Suprapubic skin (tissue), 4 donors: ENCODE data around the gene ZEB2. TPM values are rescaled to one million over a fixed set of nuclear protein-coding genes. Genes with fewer than 3 reads are reported as not detected.

Source experiments
- DNase-seq, 2 donors: peaks; one replicate each; pipeline ENCODE4 v3.0.0-alpha.2; 2019; ENCODE audit warnings: low spot score in 2 of 2
- H3K27ac ChIP-seq: fragments of 200-600 bp; sonication (generic); one replicate; pipeline ENCODE4 v1.5.1; 2019
- H3K27me3 ChIP-seq: fragments of 200-600 bp; sonication (generic); one replicate; pipeline ENCODE4 v1.5.1; 2019
- H3K36me3 ChIP-seq: fragments of 200-600 bp; sonication (generic); one replicate; pipeline ENCODE4 v1.5.1; 2019
- H3K4me1 ChIP-seq: fragments of 200-600 bp; sonication (generic); one replicate; pipeline ENCODE4 v1.5.1; 2019
- H3K4me3 ChIP-seq: fragments of 200-600 bp; sonication (generic); one replicate; pipeline ENCODE4 v1.5.1; 2019; ENCODE audit warnings: mild to moderate bottlenecking
- H3K9me3 ChIP-seq: fragments of 200-600 bp; sonication (generic); one replicate; pipeline ENCODE4 v1.5.1; 2019
- EP300 ChIP-seq: sonication (generic); formaldehyde crosslinking; IDR thresholded peaks from one replicate; pipeline ENCODE4 v1.6.1; 2017; ENCODE audit warnings: antibody characterized with exemption
- POLR2A ChIP-seq, 2 donors: fragments of 450-650 bp; IDR thresholded peaks; one replicate each; pipeline ENCODE4 v1.6.1; 2017; ENCODE audit warnings: antibody characterized with exemption in 2 of 2, mild to moderate bottlenecking in 2 of 2, moderate library complexity in 2 of 2
- POLR2AphosphoS5 ChIP-seq, 3 donors: sonication (generic); formaldehyde crosslinking; IDR thresholded peaks; one replicate each; pipeline ENCODE4 v1.6.1; 2017; ENCODE audit warnings: antibody characterized with exemption in 3 of 3
- WGBS: methylation state at CpG from one replicate; pipeline ENCODE4 v1.1.5; 2018; 5-methylcytosine and 5-hydroxymethylcytosine counted together
- total RNA-seq, 4 donors: library from RNA; depleted of rRNA; stranded (reverse); fragments of >200 nt; gene quantifications; one replicate each; pipeline ENCODE4 v1.1.0, GENCODE V29; 2016
- TF ChIP-seq, protein P1 (sequence below), 2 donors: fragments of 200-600 bp in 1 of 2; fragments of 450-650 bp in 1 of 2; sonication (generic) in 1 of 2; IDR thresholded peaks; one replicate each; pipeline ENCODE4 v1.5.1; 2016 to 2019; ENCODE audit warnings: antibody characterized with exemption in 2 of 2, mild to moderate bottlenecking in 1 of 2, moderate library complexity in 1 of 2

The ZEB2 gene
- total RNA-seq, 4 donors from 2014 or later, result 16.3 to 43.7 (median 34.5) TPM

DNA sequence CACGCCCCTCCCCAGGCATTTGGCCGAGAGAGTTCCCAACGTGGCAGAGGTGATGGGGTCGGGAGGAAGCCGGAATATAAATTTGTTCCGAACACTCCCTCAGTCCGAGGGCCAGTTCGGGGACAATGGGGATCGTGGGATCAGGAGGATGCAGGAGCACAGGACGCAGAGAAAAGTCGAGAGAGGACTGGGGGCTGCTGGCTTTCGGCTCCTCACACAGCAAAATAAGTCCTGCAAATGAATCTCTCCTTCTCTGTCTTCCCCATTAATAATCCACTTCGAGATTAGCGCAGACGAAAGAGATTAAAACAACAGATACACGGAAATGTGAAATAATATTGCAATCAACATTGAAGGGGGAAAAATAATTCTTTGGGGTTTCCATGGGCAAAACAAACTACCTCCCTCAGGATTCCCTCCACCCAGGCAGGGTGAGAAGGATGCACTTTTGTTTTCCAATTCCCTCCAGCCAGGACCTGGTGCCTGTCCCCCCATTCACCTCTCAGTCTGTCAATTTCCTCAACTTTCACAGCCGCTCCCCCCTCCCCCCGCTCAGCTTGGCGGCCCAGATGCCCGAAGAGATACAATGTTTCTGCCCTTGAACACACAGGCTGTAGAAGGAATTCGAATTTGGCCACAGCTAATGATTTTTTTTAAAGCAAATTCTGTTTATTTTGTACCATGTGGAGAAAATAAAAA lies 3.1 kb upstream of the ZEB2 start:
- TF ChIP-seq EP300 (no peak), POLR2AphosphoS5 (IDR thresholded peaks at IDR 0.05) (no peak), POLR2A (IDR thresholded peaks at IDR 0.05) (no peak)
- TF ChIP-seq, protein P1, sequence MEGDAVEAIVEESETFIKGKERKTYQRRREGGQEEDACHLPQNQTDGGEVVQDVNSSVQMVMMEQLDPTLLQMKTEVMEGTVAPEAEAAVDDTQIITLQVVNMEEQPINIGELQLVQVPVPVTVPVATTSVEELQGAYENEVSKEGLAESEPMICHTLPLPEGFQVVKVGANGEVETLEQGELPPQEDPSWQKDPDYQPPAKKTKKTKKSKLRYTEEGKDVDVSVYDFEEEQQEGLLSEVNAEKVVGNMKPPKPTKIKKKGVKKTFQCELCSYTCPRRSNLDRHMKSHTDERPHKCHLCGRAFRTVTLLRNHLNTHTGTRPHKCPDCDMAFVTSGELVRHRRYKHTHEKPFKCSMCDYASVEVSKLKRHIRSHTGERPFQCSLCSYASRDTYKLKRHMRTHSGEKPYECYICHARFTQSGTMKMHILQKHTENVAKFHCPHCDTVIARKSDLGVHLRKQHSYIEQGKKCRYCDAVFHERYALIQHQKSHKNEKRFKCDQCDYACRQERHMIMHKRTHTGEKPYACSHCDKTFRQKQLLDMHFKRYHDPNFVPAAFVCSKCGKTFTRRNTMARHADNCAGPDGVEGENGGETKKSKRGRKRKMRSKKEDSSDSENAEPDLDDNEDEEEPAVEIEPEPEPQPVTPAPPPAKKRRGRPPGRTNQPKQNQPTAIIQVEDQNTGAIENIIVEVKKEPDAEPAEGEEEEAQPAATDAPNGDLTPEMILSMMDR (IDR thresholded peaks at IDR 0.05), result no peak
- H3K36me3 ChIP-seq, result no peaks in the 10 kb centered on the region
- peak overlapping the region; percentile 72 for H3K4me3 ChIP-seq
- H3K4me1 ChIP-seq, result peaks cover 25% of the 10 kb centered on the region
- peak overlapping the region; percentile 98 for H3K27ac ChIP-seq
- DNase-seq, result peak in 1 of 2 donors; percentile 68
- 11% methylated on average over 18 of the region's 21 CpGs for WGBS
- peaks cover 60% of the 10 kb centered on the region for H3K27me3 ChIP-seq
- H3K9me3 ChIP-seq, result no peaks in the 10 kb centered on the region

DNA sequence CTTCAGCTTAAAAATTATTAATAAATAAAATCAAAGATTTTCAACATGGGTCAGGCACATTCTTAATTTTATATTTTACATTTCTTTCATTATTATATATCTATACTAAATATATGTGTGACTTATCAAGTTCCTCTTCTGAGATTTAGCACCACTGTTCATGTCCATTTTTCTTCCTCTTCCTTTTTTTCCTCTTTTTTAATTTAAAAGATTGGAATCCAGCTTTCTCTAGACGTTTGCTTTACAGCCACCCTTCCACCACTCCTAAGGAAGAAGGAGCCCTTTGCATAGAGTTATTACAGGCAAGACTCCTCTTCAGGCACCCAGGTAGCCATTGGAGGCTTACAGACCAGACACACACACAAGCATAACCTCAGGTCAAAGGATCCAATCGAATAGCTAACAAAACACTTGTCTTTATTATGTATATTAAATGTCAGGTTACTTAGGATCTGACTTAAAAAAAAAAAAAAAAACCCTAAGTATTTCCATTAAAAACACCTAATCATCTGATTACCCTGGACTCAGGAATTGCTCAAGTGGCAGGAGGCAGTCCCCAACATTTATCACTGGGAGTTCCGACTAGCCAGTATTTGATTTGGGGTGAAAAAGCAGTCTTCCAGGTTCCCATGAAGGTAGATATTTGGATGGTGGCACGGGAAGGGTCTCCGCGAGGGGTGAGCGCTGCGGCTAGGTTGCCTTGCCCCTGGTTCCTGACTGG lies 2.4 kb upstream of the ZEB2 start:
- Histone ChIP-seq H3K27me3 (peaks cover 67% of the 10 kb centered on the region), H3K4me3 (peak overlapping the region; percentile 72), H3K9me3 (no peaks in the 10 kb centered on the region), H3K4me1 (peaks cover 28% of the 10 kb centered on the region), H3K36me3 (no peaks in the 10 kb centered on the region), H3K27ac (peak overlapping the region; percentile 98)
- TF ChIP-seq EP300 (no peak), POLR2A (IDR thresholded peaks at IDR 0.05) (no peak)
- TF ChIP-seq, protein P1 (IDR thresholded peaks at IDR 0.05), result no peak
- WGBS, result 29% methylated on average over 7 of the region's 8 CpGs
- no peak for DNase-seq

GRCh38 chr2:144521686-144522085 lies 1.8 kb upstream of the ZEB2 start:
- peak overlapping the region; percentile 98 for H3K27ac ChIP-seq
- 4% methylated on average over 4 of the region's 4 CpGs for WGBS
- TF ChIP-seq, protein P1 (IDR thresholded peaks at IDR 0.05), result no peak
- no peak for TF ChIP-seq POLR2A (IDR thresholded peaks at IDR 0.05)
- H3K27me3 ChIP-seq, result peaks cover 73% of the 10 kb centered on the region
- H3K4me1 ChIP-seq, result peaks cover 35% of the 10 kb centered on the region
- peak overlapping the region; percentile 72 for H3K4me3 ChIP-seq
- H3K36me3 ChIP-seq, result no peaks in the 10 kb centered on the region
- H3K9me3 ChIP-seq, result no peaks in the 10 kb centered on the region
- DNase-seq, result no peak

DNA sequence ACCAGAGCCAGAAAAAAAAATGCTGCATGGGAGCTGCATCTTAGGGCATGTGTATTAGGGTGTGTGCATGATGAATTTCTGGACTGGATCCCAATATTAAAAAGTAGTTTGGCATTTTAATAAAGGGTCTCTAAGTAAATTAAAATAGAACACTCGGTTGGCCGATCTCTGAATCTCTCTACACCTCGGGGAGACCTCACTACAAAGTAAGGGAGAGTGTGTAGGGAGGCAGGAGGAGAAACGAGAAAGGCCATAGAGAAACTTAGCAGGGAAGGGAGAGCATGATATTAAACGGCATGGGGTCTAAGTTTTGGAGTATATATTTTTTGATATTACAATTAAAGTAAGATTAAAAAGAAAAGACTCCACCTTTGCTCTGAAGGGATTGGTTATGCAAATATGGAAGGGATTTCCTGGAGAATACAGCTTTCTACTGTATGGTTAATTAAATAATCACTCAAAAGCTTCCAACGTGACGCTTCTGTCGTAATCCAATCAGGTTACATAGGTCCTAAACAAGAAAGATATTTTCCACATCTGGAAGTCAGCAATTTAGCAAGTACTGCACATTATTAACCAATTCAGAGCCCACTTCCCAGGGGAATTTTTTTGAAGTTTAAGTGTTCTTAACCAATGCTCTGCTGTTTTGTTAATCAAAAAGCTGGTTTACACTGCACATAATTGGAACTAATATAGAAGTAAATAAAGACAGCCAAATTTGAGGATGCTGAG lies 1.0 kb upstream of the ZEB2 start:
- Histone ChIP-seq H3K27me3 (peaks cover 81% of the 10 kb centered on the region), H3K4me1 (peaks cover 41% of the 10 kb centered on the region), H3K27ac (peak overlapping the region; percentile 98), H3K4me3 (peak overlapping the region; percentile 72), H3K36me3 (no peaks in the 10 kb centered on the region), H3K9me3 (no peaks in the 10 kb centered on the region)
- 16% methylated on average over 8 of the region's 8 CpGs for WGBS
- DNase-seq, result no peak
- TF ChIP-seq POLR2AphosphoS5 (IDR thresholded peaks at IDR 0.05) (no peak), EP300 (no peak), POLR2A (IDR thresholded peaks at IDR 0.05) (no peak)
- TF ChIP-seq, protein P1 (IDR thresholded peaks at IDR 0.05), result no peak

GRCh38 chr2:144519597-144519933 lies 354 bp downstream of the ZEB2 start:
- peak overlapping the region; percentile 98 for H3K27ac ChIP-seq
- H3K9me3 ChIP-seq, result no peaks in the 10 kb centered on the region
- 11% methylated on average over 3 of the region's 3 CpGs for WGBS
- no peaks in the 10 kb centered on the region for H3K36me3 ChIP-seq
- no peak for DNase-seq
- peak overlapping the region; percentile 72 for H3K4me3 ChIP-seq
- peaks cover 46% of the 10 kb centered on the region for H3K4me1 ChIP-seq
- peaks cover 88% of the 10 kb centered on the region for H3K27me3 ChIP-seq
- TF ChIP-seq, protein P1 (IDR thresholded peaks at IDR 0.05), result no peak
